HG02571 (cell line): Measurements from ENCODE around the gene MPO.

Experiments
- ATAC-seq: cut with Tn5 transposase; IDR thresholded peaks from one replicate; pipeline ENCODE4 v1.9.1; 2021; ENCODE audit warnings: mild to moderate bottlenecking, moderate library complexity; ENCODE audit not compliant: unreplicated experiment

Gene MPO

GRCh38 chr17:58279016-58279711 is 1.6 kb downstream of the MPO start:
- no peak for ATAC-seq

GRCh38 chr17:58278661-58279015 is 2.1 kb downstream of the MPO start:
- ATAC-seq = no peak

GRCh38 chr17:58277802-58278595 is 2.7 kb downstream of the MPO start:
- no peak for ATAC-seq

DNA sequence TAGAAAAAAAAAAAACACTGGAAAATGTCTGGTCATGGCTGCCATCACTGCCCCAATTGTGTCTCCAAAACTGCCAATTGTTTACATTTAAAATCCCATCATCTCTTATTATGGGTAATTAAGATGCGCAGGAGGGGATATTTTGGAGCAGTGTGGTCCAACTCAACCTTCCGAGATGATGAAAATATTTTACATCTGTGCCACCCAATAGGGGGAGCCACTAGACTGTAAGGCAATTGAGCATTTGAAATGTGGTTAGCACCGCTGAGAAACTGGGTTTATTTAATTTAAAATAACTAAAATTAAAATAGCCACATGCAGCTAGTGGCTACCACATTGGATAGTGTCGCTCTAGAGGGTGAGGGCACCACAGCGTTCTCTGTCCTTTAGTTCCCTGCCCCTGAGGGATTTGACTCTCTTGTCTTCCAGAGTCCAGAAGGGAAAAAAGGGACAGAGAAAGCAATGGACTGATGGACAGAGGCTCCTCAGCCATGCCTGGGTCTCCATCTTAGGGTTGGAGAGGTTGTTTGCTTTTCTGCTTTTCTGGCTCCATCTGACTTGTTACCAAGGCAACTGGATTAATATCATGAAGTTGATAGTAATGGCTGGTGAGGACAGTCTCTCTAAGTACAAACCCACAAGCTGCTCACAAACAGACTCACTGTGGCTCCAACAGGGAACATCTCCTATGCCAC is 3.5 kb downstream of the MPO start:
- no peak for ATAC-seq

DNA sequence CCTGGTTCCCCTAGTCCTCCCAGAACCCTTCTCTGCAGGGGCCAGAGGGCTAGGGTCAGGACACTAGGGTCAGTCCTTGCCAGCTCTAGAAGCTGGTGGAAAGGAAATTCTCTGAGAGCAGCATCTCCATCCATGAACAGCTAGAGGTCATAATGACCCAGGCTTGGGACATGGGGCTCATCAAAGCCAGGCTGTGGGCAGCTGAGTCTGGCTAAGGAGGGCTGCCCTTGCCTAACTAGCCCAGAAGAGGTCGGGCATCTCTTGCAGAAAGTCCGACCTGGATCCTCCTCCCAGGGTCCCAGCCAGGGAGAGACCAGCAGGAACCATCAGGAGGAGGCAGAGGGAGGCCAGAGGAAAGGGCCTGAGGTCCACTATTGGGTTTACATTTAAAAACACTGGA is 4.3 kb downstream of the MPO start:
- no peak for ATAC-seq

DNA sequence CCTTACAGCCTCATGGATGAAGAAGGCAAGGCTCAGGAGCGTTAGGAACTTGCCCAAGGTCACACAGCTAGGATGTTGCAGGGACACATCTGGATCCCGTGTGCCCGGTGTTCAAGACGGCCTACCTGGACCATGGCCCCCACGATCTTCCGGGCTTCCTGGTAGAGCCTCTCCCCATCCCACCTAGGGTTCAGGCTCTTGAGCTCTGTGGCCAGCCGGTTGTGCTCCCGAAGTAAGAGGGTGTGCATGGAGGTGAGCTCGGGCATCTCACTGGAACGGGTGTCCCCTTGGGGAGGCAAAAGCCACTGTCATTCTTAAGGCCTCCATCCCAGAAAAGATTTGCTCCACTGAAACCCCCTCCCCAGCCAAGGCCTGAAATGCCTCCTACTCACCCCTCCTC is 5.3 kb downstream of the MPO start:
- no peak for ATAC-seq

GRCh38 chr17:58273453-58274104 is 7.2 kb downstream of the MPO start:
- no peak for ATAC-seq

DNA sequence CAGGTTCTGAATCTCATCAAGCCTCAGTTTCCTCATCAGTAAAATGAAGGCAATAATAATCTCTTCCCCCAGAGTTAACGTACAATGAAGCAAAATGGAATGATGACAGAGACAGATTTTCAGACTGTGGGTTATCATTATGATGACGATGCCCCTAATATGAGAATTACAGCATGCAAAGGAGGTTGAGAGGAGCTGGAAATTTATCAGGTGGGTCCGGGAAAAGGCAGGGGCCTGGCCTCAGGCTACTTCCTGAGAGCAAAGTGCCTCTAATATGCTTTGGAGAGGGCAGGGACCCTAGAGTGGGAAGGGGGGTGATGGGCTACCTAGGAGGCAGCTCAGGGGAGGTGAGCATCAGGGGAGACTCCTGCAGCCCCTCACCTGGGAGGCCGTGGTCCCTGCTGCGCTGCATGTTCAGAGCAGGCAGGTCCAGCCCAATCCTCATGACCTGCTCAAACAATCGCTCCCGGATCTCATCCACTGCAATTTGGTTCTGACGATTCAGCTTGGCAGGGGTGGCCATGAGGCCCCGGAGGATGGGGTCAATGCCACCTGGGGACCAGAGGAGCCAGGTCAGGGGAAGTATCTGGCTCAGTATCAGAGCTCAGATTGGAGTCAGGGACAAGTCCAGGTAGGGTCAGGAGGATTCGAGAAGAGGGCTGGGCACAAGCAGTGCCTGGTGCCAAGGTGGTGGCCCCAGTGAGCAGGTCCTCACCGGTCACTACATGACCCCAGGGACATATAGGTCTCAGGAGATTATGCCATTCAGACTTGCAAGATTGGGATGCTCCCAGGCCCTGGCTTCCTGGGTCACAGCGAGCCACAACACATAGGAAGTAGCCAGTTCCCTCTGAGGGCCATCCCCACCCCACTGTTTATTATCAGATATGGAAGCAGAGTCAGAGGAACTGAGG is 8.1 kb downstream of the MPO start:
- ATAC-seq = no peak

DNA sequence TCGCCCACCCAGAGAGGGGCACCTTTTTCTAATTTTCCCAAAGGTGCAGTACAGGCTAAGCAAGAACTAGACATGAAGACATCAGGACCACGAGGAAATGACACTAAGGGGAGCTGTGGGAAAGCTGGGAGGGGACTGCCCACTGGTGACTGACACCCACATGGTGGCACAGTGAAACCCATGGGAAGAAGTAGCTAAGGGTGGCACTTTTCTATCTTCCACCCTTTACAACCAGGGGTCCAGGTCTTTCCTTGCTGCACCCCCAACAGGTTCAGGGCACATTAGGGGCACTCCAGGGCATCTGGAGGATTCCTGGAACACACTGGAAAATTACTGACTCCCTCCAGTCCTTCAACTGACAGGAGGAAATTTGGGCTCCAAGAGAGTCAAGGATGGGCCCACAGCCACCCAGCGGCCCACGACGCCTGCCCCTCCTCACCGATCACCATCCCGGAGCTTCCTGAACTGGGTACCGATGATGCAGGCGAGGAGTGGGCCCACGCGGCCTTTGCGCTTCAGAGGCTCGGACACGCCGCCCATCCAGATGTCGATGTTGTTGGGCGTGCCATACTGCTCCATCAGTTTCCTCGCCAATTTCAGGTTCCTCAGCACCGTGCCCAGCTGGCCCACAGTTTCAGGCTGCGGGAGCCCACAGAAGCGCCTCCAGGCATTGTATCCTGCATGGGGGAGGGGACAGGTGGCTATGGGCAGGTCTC is 9.4 kb downstream of the MPO start:
- ATAC-seq = no peak

GRCh38 chr17:58270476-58271215 is 10.1 kb downstream of the MPO start:
- no peak for ATAC-seq

- no peak for ATAC-seq
These were observed 11.0 kb downstream of the MPO start for GRCh38 chr17:58269557-58270291.

DNA sequence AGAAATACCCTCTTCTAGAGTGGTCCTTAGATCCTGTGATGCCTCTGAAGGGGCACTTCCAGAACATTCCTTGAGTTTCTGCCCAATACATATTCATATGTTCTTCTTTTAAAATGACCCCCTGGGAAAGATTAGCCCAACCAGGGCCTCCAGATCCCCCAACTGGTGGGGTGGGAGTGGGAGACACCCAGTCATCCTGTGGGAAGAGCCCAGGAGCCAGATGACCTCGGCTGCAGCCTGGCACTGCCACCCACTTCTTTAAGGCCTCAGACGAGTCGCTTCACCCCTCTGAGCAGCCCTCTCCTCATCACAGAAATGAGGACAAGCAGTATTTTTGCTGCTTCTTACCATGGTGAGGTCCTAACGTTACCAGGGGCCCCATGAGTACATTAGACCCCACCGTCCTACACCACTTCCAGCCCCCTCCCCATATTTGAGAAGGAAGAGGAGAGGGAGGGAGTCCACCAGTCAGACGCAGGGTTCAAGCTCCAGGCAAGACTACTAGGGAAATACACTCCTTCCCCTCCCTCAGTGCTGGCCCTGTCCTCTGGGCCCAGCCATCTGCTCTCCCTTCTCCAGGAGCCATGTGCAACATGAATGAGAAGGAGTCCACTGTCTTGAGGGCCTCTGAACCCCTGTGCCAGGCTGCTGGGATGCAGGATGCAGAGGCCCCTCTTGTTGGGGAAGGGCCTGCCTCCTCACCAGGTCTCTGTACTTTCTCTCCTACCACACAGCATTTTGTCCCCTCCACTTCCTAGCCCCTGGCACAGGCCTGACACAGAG is 11.8 kb downstream of the MPO start:
- ATAC-seq = no peak

- no peak for ATAC-seq
These were observed 12.4 kb downstream of the MPO start for GRCh38 chr17:58268326-58268725.

DNA sequence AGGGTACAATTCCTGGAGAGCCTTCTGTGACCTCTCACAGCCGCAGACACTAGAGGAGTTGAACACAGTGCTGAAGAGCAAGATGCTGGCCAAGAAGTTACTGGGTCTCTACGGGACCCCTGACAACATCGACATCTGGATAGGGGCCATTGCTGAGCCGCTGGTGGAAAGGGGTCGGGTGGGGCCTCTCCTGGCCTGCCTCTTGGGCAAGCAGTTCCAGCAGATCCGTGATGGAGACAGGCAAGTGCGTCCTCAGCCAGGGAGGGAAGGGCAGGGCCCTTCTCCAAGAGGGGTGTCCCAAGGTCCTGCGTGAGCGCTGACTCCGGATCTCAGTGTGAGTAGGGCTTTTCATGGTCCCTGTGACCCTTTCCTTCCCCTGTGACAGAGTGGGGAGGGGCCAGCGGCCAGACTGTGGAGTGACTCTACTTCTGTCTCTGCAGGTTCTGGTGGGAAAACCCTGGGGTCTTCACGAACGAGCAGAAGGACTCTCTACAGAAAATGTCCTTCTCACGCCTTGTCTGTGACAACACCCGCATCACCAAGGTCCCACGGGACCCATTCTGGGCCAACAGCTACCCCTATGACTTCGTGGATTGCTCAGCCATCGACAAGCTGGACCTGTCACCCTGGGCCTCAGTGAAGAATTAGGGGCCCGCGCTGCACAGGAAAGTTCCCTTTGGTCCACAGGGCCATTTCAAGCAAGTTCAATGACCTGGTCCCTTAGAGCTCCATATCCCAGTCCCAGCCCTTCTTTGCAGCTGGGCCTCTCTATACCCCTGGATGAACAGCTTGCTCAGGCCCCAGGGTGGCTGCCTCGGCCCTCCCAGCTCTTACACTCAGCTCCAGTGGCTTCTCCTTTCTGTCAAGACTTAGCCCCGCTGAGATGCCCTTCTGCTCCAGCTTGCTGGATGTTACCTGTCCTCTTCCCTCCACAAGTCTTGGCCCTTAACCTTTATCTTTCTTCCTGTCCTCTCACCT is 13.1 kb downstream of the MPO start:
- ATAC-seq = no peak

DNA sequence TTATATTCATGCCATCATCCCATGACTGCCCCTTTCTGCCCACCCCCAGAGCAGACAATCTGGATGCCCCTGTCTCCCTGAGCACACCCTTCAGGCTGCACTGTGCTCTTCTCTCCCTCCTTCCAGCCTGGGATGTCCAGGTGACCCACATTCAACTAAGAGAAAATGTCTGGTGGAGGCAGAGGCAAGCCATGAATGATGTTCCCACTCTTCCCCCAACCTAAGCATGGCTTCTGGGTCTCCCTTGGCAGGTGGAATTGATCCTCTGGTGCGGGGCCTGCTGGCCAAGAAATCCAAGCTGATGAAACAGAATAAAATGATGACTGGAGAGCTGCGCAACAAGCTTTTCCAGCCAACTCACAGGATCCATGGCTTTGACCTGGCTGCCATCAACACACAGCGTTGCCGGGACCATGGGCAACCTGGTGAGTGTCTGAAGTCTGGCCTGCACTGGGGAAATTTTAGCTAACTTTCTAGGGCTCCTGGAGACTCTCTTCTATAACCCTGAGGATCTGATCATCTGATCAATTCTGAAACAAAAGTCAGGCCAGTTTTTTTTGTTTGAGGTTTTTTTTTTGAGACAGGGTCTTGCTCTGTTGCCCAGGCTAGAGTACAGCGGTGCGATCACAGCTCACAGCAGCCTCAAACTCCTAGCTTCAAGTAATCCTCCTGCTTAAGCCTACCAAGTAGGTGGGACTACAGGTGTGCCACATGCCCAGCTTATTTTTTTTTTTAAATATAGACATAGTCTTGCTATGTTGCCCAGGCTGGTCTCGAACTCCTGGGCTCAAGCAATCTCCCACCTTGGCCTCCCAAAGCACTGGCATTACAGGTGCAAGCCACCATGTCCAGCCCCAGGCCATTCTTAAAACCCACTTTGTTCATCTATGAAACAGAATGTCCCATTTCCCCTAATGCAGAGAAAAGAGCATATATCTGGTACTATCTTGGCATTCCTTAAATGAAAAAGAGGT is 14.5 kb downstream of the MPO start:
- no peak for ATAC-seq
